ENCODE results near the gene AIG1.

DNA sequence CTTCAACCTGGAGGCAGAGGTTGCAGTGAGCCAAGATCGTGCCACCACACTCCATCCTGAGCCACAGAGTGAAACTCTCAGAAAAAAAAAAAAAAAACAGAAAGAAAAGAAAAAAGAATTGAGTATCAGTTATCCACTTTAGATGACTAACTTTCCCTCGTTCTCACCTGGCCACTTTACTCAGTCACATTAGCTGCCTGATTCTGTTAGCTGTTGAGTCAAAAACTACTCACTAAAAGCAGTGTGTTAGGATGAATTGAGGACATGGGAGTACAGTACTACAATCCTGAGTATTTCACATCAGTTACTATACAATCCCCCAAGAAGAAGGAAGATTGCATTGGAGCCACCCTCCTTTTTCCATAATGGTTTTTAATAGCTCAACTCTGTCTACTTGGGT lies 275.2 kb downstream of the AIG1 start:
- TF ChIP-seq POLR2AphosphoS5 (IDR thresholded peaks at IDR 0.05; ENCODE audit: low read depth, low read length) (no peak), POLR2A (IDR thresholded peaks at IDR 0.05; ENCODE audit: low read depth, low read length) (no peak), TAF1 (IDR thresholded peaks at IDR 0.05; ENCODE audit: borderline replicate concordance, low read depth, low read length) (no peak)

Data from GM12892 (cell line).